ENCODE measurements around the gene CEP295NL.

- TF ChIP-seq POLR2AphosphoS5 (IDR thresholded peaks at IDR 0.05; ENCODE audit: low read depth, low read length) (no peak), POLR2A (IDR thresholded peaks at IDR 0.05; ENCODE audit: low read depth, low read length) (no peak), POU2F2 (IDR thresholded peaks at IDR 0.05; ENCODE audit: low read depth, low read length) (no peak), SPI1 (IDR thresholded peaks at IDR 0.05; ENCODE audit: low read depth, low read length) (no peak)
Measured at GRCh38 chr17:78855561-78856165, 47.3 kb downstream of the CEP295NL start.
